ENCODE results near the gene VAT1. TPM values are rescaled to one million over a fixed set of nuclear protein-coding genes. Genes with fewer than 3 reads are reported as not detected.
"Not testable (repeated sequence)": the region's sequence is repeated elsewhere in the genome, so short reads cannot be mapped to it uniquely, and the experiment has no call there.

VAT1 gene
- total RNA-seq, 1 experiment from 2014 or later = 168 TPM

- DNase-seq (ENCODE audit: extremely low read depth, low read depth) = peak; percentile 53
Observed at GRCh38 chr17:43010667-43011308, 11.4 kb downstream of the VAT1 start.

DNA sequence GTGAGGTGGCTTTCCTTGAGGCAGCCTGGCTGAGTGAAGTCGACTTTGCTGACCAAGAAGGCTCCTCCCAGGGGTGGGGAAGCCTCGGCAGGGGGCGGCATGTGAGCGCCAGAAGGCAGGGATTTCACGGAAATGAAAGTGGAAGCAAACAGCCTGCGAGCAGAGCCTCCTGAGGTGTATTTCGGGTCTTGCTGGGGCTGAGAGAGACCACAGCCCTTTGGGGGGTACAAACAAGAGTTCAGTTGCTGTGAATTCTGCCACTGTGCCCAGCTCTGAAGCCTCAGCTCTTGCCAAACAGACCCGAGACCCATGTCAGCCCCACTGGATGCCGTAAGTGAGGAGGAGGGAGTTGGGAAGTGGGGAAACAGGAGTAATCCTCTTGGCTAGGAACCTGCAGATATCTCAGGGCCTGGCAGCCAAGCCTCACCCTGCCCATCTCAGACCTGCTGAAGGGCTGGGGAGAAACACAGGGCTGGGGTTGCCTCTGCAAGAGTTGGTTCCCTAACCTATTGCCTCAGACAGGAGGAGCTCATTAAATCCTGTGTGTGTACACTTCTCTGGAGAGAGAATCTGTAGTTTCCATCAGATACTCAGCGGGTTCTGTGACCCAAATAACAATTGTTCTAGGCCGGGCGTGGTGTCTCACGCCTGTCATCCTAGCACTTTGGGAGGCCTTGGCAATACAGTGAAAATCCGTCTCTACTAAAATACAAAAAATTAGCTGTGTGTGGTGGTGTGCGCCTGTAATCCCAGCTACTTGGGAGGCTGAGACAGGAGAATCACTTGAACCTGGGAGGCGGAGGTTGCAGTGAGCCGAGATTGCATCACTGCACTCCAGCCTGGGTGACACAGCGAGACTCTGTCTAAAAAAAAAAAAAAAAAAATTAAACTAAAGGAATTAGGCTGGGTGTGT, 15.3 kb downstream of the VAT1 start, which contains the start of gene IFI35:
IFI35 (plus strand) TSS at position 146 of the 913 bp plus-strand sequence; CDS start at position 310, 164 bp downstream.
- peak; percentile 78 for DNase-seq (ENCODE audit: extremely low read depth, low read depth)

DNA sequence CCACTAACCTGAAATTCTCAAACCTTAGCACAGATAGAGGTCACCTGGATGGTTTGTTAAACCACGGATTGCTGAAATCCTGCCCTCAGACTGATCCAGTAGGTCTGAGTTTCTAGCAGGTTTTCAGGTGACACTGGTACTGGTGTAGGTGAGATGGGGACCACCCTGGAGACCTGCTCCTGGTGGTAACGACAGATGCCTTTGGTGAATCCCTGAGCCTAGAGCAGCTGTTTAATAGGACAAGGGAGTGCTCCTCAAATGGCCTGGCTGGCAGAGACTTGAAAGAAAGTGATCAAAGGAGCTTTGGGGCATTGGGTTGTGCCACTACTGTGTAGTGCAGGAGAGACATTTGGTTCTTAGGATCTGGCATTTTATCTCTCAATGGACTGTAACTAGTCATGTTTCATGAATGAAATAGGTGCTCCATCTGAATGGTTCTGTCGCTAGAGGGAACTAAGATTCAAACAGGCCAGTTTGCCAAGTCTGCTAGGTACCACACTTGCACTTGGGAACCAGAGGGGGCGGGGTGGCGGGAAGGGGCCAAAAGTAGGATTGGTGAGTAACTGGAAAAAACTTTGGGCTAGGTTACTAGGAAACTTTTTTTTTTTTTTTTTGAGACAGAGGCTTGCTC, 18.5 kb downstream of the VAT1 start:
- DNase-seq (ENCODE audit: extremely low read depth, low read depth) = peak; percentile 48

- not testable (repeated sequence) for DNase-seq (ENCODE audit: extremely low read depth, low read depth)
Observed at GRCh38 chr17:43000894-43001293, 21.3 kb downstream of the VAT1 start.

GRCh38 chr17:42999003-42999525, 23.1 kb downstream of the VAT1 start:
- no peak for DNase-seq (ENCODE audit: extremely low read depth, low read depth)

DNA sequence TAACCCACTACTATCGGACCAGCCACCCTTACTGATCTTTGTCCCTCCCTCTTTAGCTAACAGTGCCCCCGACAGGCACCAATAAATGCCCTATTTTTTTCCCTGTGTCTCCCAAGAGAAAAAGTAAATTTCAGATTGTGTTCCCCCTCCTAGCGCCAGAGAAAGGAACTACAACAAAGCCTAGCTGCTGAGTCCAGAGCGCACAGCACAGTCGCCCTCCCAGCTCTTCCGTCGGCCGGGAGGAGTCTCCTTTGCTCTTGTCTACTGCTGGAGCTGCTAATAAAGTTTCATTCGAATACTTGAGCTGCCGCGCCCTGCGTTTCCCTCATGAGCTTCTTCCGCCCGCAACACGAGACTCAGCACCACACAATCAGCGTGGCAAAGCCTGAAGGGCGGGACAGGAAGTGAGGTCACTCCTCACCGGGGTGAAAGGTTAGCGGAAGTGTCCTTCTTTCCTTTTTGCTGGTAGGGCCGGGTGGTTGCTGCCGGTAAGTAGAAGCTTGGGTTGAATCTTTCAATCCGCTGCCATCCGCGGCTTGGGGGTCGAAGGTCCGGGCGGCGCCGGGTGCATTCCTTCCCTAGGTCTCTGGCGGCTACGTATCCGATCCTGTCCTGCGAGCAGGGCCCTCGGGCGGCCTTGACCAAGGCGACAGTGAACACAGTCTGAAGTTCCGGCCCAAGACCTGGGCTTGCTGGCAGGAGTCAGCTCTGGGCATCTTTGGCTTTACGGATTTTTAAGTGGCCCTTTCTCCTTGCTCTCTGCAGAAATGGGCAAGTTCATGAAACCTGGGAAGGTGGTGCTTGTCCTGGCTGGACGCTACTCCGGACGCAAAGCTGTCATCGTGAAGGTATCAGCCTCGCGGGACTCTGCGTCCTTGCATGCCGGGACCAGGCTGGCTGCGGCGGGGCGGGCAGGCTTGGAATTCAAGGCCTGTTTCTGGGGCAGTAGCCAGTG, 23.9 kb downstream of the VAT1 start, which contains the start of gene RPL27:
RPL27 (plus strand) TSS at position 436 of the 955 bp plus-strand sequence; CDS start at position 768, 332 bp downstream.
- peak; percentile 100 for DNase-seq (ENCODE audit: extremely low read depth, low read depth)

- DNase-seq (ENCODE audit: extremely low read depth, low read depth) = no peak
Observed at GRCh38 chr17:42997390-42997983, 24.7 kb downstream of the VAT1 start.

- DNase-seq (ENCODE audit: extremely low read depth, low read depth) = not testable (repeated sequence)
Observed at GRCh38 chr17:42993913-42994312, 28.3 kb downstream of the VAT1 start.

GRCh38 chr17:42992872-42993271, 29.3 kb downstream of the VAT1 start:
- DNase-seq (ENCODE audit: extremely low read depth, low read depth) = no peak

GRCh38 chr17:42991471-42991870, 30.7 kb downstream of the VAT1 start:
- no peak for DNase-seq (ENCODE audit: extremely low read depth, low read depth)

- peak; percentile 43 for DNase-seq (ENCODE audit: extremely low read depth, low read depth)
Observed at GRCh38 chr17:42989726-42990652, 32.2 kb downstream of the VAT1 start.

- no peak for DNase-seq (ENCODE audit: extremely low read depth, low read depth)
Observed at GRCh38 chr17:42989141-42989540, 33.0 kb downstream of the VAT1 start.

DNA sequence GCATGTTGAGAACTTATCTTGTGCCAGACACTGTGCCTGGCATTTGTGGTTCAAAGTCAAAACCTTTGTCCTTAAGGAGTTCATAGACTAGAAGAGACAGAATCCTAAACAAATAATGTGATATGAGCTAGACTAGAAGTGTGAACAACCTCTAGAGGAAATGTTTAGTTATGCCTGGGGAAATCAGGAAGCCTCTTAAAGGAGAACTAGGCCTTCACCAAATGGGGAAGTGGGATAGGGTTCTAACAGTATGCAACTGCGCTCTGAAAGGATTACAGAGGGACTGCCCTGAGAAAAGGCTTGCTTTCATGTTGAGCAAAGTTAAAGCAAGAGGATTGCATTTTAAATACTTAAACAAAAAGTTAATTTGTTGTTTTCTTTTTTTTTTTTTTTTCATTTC, 37.0 kb downstream of the VAT1 start:
- no peak for DNase-seq (ENCODE audit: extremely low read depth, low read depth)

DNA sequence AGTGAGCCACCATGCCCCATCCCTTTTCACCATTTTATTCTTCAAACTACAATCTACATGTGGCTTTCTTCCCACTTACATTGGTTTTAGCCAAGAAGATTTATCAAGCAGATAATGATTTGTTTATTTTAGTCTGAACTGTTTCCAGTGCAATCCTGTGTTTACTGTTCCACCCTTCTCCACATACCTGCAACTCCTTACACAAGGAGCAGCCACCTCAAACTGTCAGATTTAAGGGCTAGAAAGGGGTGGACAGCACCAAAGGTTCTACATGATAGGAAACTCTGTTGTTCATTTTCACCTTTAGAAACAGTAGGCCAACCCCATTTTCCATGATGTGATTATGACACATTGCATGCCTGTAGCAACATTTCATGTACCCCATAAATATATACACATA, 39.9 kb downstream of the VAT1 start:
- DNase-seq (ENCODE audit: extremely low read depth, low read depth) = no peak

DNA sequence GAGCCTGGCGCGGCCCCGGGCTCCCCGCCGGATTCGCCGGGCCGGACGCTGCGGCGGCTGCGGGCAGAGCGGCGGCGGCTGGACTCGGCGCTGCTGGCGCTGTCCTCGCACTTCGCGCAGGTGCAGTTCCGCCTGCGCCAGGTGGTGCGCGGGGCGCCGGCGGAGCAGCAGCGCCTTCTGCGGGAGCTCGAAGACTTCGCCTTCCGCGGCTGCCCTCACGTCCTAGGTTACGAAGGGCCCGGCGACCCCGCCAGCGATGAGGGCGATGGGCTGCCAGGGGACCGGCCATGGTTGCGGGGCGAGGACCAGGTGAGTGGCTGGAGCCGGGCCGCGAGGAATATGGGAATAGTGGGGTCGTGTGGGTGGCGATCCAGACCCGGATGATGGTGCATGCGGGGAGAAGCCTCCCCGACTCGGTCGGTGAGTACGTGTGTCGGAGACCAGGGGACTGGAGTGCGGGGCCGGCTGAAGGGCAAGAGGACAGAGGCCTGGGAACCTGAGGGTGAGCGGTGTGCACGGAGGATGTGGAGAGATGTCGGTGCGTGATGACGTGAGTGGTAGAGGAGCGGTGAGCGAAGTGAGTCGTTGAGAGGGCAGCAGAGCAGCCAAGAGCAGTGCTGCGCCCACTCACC, 41.3 kb downstream of the VAT1 start:
- no peak for DNase-seq (ENCODE audit: extremely low read depth, low read depth)

DNA sequence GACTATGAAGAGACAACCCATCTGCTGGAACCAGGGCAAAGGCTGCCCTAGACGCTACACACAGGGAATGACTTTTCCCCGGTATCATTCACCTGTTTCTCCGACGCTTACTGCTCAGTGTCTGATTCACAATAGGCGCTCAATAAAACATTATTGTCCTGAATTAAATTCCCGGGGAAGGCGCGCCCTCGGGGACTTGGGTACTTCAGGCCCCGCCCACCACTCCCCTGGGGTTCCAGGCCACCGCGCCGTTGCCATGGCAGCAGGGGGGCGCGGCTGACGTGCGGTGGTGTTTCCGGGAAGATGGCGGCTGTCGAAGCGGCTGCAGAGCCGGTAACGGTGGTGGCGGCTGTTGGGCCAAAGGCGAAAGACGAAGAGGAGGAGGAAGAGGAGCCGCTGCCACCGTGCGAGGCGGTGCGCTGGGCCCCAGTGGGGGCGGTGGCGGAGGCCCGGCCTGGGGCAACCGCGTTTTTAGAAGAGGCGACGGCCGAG, 41.9 kb downstream of the VAT1 start, which contains the start of gene RUNDC1:
RUNDC1 (plus strand) TSS at position 292 of the 492 bp plus-strand sequence; CDS start at position 304, 12 bp downstream.
- peak; percentile 86 for DNase-seq (ENCODE audit: extremely low read depth, low read depth)

- DNase-seq (ENCODE audit: extremely low read depth, low read depth) = no peak
Observed at GRCh38 chr17:42979511-42980273, 42.5 kb downstream of the VAT1 start, which contains the start of gene PTGES3L. PTGES3L (minus strand) TSS chr17:42980080; CDS start chr17:42980053, 27 bp downstream.

Measured in NCI-H460 (cell line).